GM19193 (cell line): ENCODE results near the gene POFUT1.

ENCODE experiments used
- POLR2A ChIP-seq: IDR thresholded peaks from 4 replicates; pipeline ENCODE4 v1.6.1; 2011; ENCODE audit not compliant: insufficient read depth, insufficient read length; ENCODE audit errors: extremely low read depth

The POFUT1 gene

GRCh38 chr20:32224463-32224862 is 16.8 kb downstream of the POFUT1 start:
- no peak for TF ChIP-seq POLR2A

GRCh38 chr20:32226391-32226790 is 18.7 kb downstream of the POFUT1 start:
- TF ChIP-seq POLR2A, result no peak

GRCh38 chr20:32227306-32227705 is 19.6 kb downstream of the POFUT1 start:
- TF ChIP-seq POLR2A, result no peak

- no peak for TF ChIP-seq POLR2A
Observed at GRCh38 chr20:32227744-32228688, 20.3 kb downstream of the POFUT1 start.

GRCh38 chr20:32229251-32229747 is 21.6 kb downstream of the POFUT1 start:
- no peak for TF ChIP-seq POLR2A

- no peak for TF ChIP-seq POLR2A
Observed at GRCh38 chr20:32230707-32231106, 23.0 kb downstream of the POFUT1 start.

GRCh38 chr20:32231245-32231644 is 23.6 kb downstream of the POFUT1 start:
- TF ChIP-seq POLR2A, result no peak

GRCh38 chr20:32231847-32232246 is 24.2 kb downstream of the POFUT1 start:
- TF ChIP-seq POLR2A, result no peak

GRCh38 chr20:32232326-32232886 is 24.7 kb downstream of the POFUT1 start:
- no peak for TF ChIP-seq POLR2A

GRCh38 chr20:32233286-32233685 is 25.6 kb downstream of the POFUT1 start:
- no peak for TF ChIP-seq POLR2A

GRCh38 chr20:32234135-32234808 is 26.6 kb downstream of the POFUT1 start:
- TF ChIP-seq POLR2A, result no peak

GRCh38 chr20:32235331-32236047 is 27.8 kb downstream of the POFUT1 start:
- no peak for TF ChIP-seq POLR2A

GRCh38 chr20:32236048-32236533 is 28.4 kb downstream of the POFUT1 start:
- no peak for TF ChIP-seq POLR2A

GRCh38 chr20:32236819-32237218 is 29.1 kb downstream of the POFUT1 start:
- no peak for TF ChIP-seq POLR2A
